Measurements from ENCODE around the gene SDC3. TPM values are rescaled to one million over a fixed set of nuclear protein-coding genes. Genes with fewer than 3 reads are reported as not detected.

The SDC3 gene
- total RNA-seq, 1 experiment from 2014 or later, result 33.7 TPM

- H4K20me1 ChIP-seq (ENCODE audit: insufficient read depth), result no peaks in the 10 kb centered on the region
Measured at GRCh38 chr1:30888391-30888790, 20.2 kb downstream of the SDC3 start.

DNA sequence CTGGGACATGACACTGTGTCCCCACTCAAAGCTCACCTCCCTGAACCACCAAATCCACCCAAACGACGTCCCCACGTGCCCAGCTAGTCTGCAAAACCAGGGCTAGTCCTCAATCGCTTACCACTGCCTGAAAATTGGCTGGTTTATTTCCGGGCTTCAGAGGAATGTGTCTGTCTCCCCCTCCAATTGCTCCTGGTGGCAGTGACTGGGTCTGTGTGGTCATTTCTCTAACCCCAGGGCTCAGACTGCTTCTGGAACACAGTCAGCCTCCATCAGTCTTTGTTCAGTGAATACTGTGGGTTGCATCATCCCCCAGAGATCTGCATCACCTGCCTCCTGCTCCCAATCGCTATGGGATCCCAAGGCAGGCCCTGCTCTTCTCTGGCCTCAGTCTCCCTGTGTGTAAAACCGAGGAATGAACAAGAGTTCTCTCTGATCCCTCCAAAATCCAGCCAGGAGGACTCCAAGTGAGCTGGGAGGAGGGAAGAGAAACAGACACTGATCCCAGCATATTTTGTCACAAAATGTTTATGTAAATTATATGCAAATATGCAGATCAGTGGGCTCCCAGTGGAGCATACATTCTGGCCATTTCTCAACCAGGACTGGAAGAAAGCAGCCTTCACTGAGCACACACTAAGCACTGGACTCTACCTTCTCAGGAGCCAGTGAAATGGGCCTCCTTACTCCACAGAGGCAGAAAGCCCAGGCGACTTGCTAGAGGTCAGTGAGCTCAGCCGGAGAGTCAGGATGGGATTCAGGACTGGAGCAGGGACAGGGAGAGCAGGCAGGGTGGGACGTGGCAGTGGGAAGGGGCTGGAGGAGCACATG lies 20.9 kb downstream of the SDC3 start:
- CTCF ChIA-PET, result no interaction called here
- H3K9me2 ChIP-seq (ENCODE audit: insufficient read depth), result no peaks in the 10 kb centered on the region
- H3K36me3 ChIP-seq (ENCODE audit: low read depth), result no peaks in the 10 kb centered on the region
- TF ChIP-seq, protein P1, sequence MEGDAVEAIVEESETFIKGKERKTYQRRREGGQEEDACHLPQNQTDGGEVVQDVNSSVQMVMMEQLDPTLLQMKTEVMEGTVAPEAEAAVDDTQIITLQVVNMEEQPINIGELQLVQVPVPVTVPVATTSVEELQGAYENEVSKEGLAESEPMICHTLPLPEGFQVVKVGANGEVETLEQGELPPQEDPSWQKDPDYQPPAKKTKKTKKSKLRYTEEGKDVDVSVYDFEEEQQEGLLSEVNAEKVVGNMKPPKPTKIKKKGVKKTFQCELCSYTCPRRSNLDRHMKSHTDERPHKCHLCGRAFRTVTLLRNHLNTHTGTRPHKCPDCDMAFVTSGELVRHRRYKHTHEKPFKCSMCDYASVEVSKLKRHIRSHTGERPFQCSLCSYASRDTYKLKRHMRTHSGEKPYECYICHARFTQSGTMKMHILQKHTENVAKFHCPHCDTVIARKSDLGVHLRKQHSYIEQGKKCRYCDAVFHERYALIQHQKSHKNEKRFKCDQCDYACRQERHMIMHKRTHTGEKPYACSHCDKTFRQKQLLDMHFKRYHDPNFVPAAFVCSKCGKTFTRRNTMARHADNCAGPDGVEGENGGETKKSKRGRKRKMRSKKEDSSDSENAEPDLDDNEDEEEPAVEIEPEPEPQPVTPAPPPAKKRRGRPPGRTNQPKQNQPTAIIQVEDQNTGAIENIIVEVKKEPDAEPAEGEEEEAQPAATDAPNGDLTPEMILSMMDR (conservative IDR thresholded peaks at IDR 0.05), result no peak
- no peak for TF ChIP-seq EZH2 (IDR thresholded peaks at IDR 0.05; ENCODE audit: low read depth)
- H3K4me2 ChIP-seq, result no peak overlapping the region
- H4K20me1 ChIP-seq (ENCODE audit: insufficient read depth), result no peaks in the 10 kb centered on the region
- no TSS peak for BruUV-seq (replicated peaks)
- no peaks in the 10 kb centered on the region for H3K9me3 ChIP-seq (ENCODE audit: insufficient read depth, low read depth)
- no peak overlapping the region for H2AFZ ChIP-seq
- no peak overlapping the region for H3K27ac ChIP-seq
- H3K4me1 ChIP-seq (replicated peaks; ENCODE audit: insufficient read depth), result no peaks in the 10 kb centered on the region
- no peak for DNase-seq
- H3F3A ChIP-seq (ENCODE audit: insufficient read depth, low read depth), result no peaks in the 10 kb centered on the region
- no peaks in the 10 kb centered on the region for H3K79me2 ChIP-seq (ENCODE audit: low read depth)
- POLR2A ChIA-PET (ENCODE audit: unreplicated experiment), result no interaction called here
- intact Hi-C loops (cut with micrococcal nuclease; ENCODE audit: unreplicated experiment), result no loop called here
- H3K4me3 ChIP-seq, result no peak overlapping the region
- H3K27me3 ChIP-seq (ENCODE audit: insufficient read depth, low read depth), result no peaks in the 10 kb centered on the region

More at GRCh38 chr1:30888391-30888790, 20.2 kb downstream of the SDC3 start:
- POLR2A ChIA-PET (ENCODE audit: unreplicated experiment), result no interaction called here
- no peaks in the 10 kb centered on the region for H3K36me3 ChIP-seq (ENCODE audit: low read depth)
- H3K9me3 ChIP-seq (ENCODE audit: insufficient read depth, low read depth), result no peaks in the 10 kb centered on the region
- H2AFZ ChIP-seq, result no peak overlapping the region
- H3K27ac ChIP-seq, result no peak overlapping the region
- H3K4me3 ChIP-seq, result no peak overlapping the region
- CTCF ChIA-PET, result no interaction called here
- no peak for DNase-seq
- H3K4me1 ChIP-seq (replicated peaks; ENCODE audit: insufficient read depth), result no peaks in the 10 kb centered on the region
- intact Hi-C loops (cut with micrococcal nuclease; ENCODE audit: unreplicated experiment), result no loop called here
- H3K79me2 ChIP-seq (ENCODE audit: low read depth), result no peaks in the 10 kb centered on the region
- no TSS peak for BruUV-seq (replicated peaks)
- H3K4me2 ChIP-seq, result no peak overlapping the region
- no peaks in the 10 kb centered on the region for H3K27me3 ChIP-seq (ENCODE audit: insufficient read depth, low read depth)
- TF ChIP-seq EZH2 (IDR thresholded peaks at IDR 0.05; ENCODE audit: low read depth), result no peak
- TF ChIP-seq, protein P1 (conservative IDR thresholded peaks at IDR 0.05), result no peak
- no peaks in the 10 kb centered on the region for H3F3A ChIP-seq (ENCODE audit: insufficient read depth, low read depth)
- H3K9me2 ChIP-seq (ENCODE audit: insufficient read depth), result no peaks in the 10 kb centered on the region

- Histone ChIP-seq H4K20me1 (ENCODE audit: insufficient read depth) (no peaks in the 10 kb centered on the region), H3K9me3 (ENCODE audit: insufficient read depth, low read depth) (no peaks in the 10 kb centered on the region), H3F3A (ENCODE audit: insufficient read depth, low read depth) (no peaks in the 10 kb centered on the region), H3K4me3 (no peak overlapping the region), H3K9me2 (ENCODE audit: insufficient read depth) (no peaks in the 10 kb centered on the region), H3K4me1 (replicated peaks; ENCODE audit: insufficient read depth) (no peaks in the 10 kb centered on the region), H3K4me2 (no peak overlapping the region), H2AFZ (no peak overlapping the region), H3K27me3 (ENCODE audit: insufficient read depth, low read depth) (no peaks in the 10 kb centered on the region), H3K36me3 (ENCODE audit: low read depth) (no peaks in the 10 kb centered on the region), H3K79me2 (ENCODE audit: low read depth) (no peaks in the 10 kb centered on the region), H3K27ac (no peak overlapping the region)
- CTCF ChIA-PET, result no interaction called here
- intact Hi-C loops (cut with micrococcal nuclease; ENCODE audit: unreplicated experiment), result no loop called here
- TF ChIP-seq, protein P1 (conservative IDR thresholded peaks at IDR 0.05), result no peak
- no peak for TF ChIP-seq EZH2 (IDR thresholded peaks at IDR 0.05; ENCODE audit: low read depth)
- DNase-seq, result peak in 1 of 2 experiments; percentile 18
- no TSS peak for BruUV-seq (replicated peaks)
- POLR2A ChIA-PET (ENCODE audit: unreplicated experiment), result interaction anchor here (0.7 kb wide), 1 partner anchor 103 kb away, joined by 5 read pairs; no protein-coding TSS in a partner anchor
Measured at GRCh38 chr1:30886710-30887428, 21.7 kb downstream of the SDC3 start.

Data from PC-9 (cell line).